Kidney (tissue), 14 donors: ENCODE results near the gene ZSCAN12. TPM values are rescaled to one million over a fixed set of nuclear protein-coding genes. Genes with fewer than 3 reads are reported as not detected.
A peak's percentile ranks its signal among the peaks of the same experiment; 100 is the strongest.
"Not testable (repeated sequence)": the region's sequence is repeated elsewhere in the genome, so short reads cannot be mapped to it uniquely, and the experiment has no call there.

Source experiments
- DNase-seq, 5 donors: peaks; one replicate each; pipeline ENCODE4 v3.0.0-alpha.2; 2013 to 2020
- FAIRE-seq: peaks from 2 replicates; lab custom pipeline; 2012; peaks lifted over from hg19 to GRCh38; lab: Jason Lieb, UNC
- H3K27ac ChIP-seq, 2 donors: one replicate each; pipeline ENCODE4 v1.7.0; 2013; ENCODE audit warnings: low read depth in 2 of 2, low read length in 2 of 2, inconsistent platforms in 1 of 2
- H3K27me3 ChIP-seq: one replicate; pipeline ENCODE4 v1.7.1; 2013; ENCODE audit warnings: low read length, inconsistent platforms; ENCODE audit not compliant: control insufficient read depth, insufficient read depth
- H3K36me3 ChIP-seq, 3 donors: one replicate each; pipeline versions ENCODE4 v1.7.0 to v1.7.1; 2013; ENCODE audit warnings: low read length in 3 of 3, control low read depth in 1 of 3, inconsistent platforms in 1 of 3; ENCODE audit not compliant: insufficient read depth in 3 of 3, control insufficient read depth in 2 of 3
- H3K4me1 ChIP-seq, 3 donors: one replicate each; pipeline versions ENCODE4 v1.7.0 to v1.7.1; 2013; ENCODE audit warnings: low read length in 3 of 3, inconsistent platforms in 1 of 3, low read depth in 1 of 3; ENCODE audit not compliant: control insufficient read depth in 2 of 3, insufficient read depth in 2 of 3
- H3K4me3 ChIP-seq, 3 donors: one replicate each; pipeline versions ENCODE4 v1.7.0 to v1.8.1; 2013; ENCODE audit warnings: low read length in 3 of 3, control low read depth in 1 of 3, inconsistent platforms in 1 of 3
- H3K9ac ChIP-seq, 3 donors: one replicate each; pipeline versions ENCODE4 v1.7.0 to v1.7.1; 2013; ENCODE audit warnings: low read length in 3 of 3, control low read depth in 1 of 3, inconsistent platforms in 1 of 3
- H3K9me3 ChIP-seq, 3 donors: one replicate each; pipeline versions ENCODE4 v1.7.0 to v1.7.1; 2013; ENCODE audit warnings: low read length in 3 of 3, control low read depth in 1 of 3, inconsistent platforms in 1 of 3; ENCODE audit not compliant: control insufficient read depth in 2 of 3, insufficient read depth in 1 of 3
- CTCF ChIP-seq: IDR thresholded peaks from 3 replicates; pipeline ENCODE4 v1.5.1; 2012; ENCODE audit warnings: mild to moderate bottlenecking, moderate library complexity, borderline replicate concordance; ENCODE audit not compliant: insufficient read depth; ENCODE audit errors: extremely low read depth
- intact Hi-C: fragments of 100-400 bp; cut with DNase I; formaldehyde crosslinking; loops from one replicate; pipeline ENCODE4 v1.11.1; 2022
- polyA plus RNA-seq: library from polyadenylated mRNA; stranded (reverse); fragments of 350-450 nt; fragmentation: Illumina TruSeq; extraction: RNeasy Lipid Tissue Mini Kit (QIAGEN cat#74804); gene quantifications from one replicate; pipeline ENCODE4 v1.2.3, GENCODE V29; 2014; ENCODE audit warnings: low read depth, low replicate concordance; ENCODE audit not compliant: insufficient read depth
- total RNA-seq: library from RNA; stranded (reverse); fragmentation: NEBNext Ultra II Directional; extraction: Animal tissue kit (Norgen Biotek cat#: 25700); gene quantifications from one replicate; pipeline ENCODE4 v1.2.1, GENCODE V29; 2021
- donor health status: control.
- donor health status: control.
- donor health status: control.
- donor health status: control.
- donor health status: control.
- donor health status: DM: yes; HTN: yes; CAD: no.
- donor health status: Normal renal cell carcinoma (clear cell type).

The ZSCAN12 gene
- total and polyA plus RNA-seq, 2 donors from 2014 or later = 1.3 to 7.9 TPM

DNA sequence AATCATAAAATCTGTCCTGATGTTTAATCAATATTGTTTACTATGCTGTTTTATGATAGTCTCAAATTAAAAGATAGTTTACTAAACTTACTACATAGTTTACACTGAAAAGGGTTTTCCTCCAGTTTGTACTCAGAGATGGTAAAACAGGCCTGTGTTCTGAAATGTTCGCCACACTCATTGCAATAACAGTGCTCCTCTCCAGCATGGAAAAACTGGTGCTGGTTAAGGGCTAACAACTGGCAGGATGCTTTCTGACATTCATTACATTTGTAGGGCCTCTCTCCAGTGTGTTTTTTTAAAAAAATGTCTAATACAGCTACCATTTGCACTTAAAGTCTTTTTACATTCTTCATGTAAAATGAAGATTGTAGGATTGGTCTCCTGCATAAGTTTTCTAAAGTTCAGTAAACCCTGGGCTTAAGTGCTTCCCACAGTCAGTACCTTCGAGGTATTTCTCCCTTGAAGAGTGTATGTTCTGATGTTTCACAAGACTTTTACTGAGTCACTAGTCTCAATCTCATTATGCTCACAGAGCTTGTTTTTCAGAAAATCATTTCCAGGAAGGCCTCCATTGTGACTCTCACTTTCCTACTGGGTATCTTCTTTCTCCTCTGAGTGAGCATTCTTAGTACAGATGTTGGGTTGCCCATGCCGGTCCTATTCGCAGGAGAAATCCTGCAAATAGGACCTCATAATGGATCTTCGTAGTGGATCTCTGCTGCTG, 8.7 kb upstream of the ZSCAN12 start:
- no peak for DNase-seq
- H3K27ac ChIP-seq = no peak overlapping the region

GRCh38 chr6:28407401-28407800, 7.9 kb upstream of the ZSCAN12 start:
- no peaks in the 10 kb centered on the region for H3K27me3 ChIP-seq
- no peak overlapping the region for H3K27ac ChIP-seq
- H3K4me3 ChIP-seq = no peak overlapping the region
- no peak for TF ChIP-seq CTCF
- H3K36me3 ChIP-seq = no peaks in the 10 kb centered on the region
- H3K9ac ChIP-seq = no peak overlapping the region
- intact Hi-C loops = no loop called here
- peaks cover 0 to 2% (median 0%) of the 10 kb centered on the region in 3 donors for H3K9me3 ChIP-seq
- FAIRE-seq = no peak
- DNase-seq = no peak
- H3K4me1 ChIP-seq = no peaks in the 10 kb centered on the region

More for the DNA sequence above, 8.7 kb upstream of the ZSCAN12 start:
- intact Hi-C loops = no loop called here
- Histone ChIP-seq H3K4me3 (no peak overlapping the region), H3K9ac (no peak overlapping the region), H3K9me3 (peaks cover 0 to 2% (median 0%) of the 10 kb centered on the region in 3 donors), H3K27me3 (no peaks in the 10 kb centered on the region), H3K4me1 (no peaks in the 10 kb centered on the region), H3K36me3 (no peaks in the 10 kb centered on the region)
- no peak for FAIRE-seq
- no peak for TF ChIP-seq CTCF

- DNase-seq, H3K36me3 ChIP-seq, H3K27ac ChIP-seq, H3K9me3 ChIP-seq, intact Hi-C loops, H3K9ac ChIP-seq, H3K27me3 ChIP-seq, H3K4me1 ChIP-seq, FAIRE-seq, H3K4me3 ChIP-seq: not testable (repeated sequence)
Measured at GRCh38 chr6:28403923-28404322, 4.4 kb upstream of the ZSCAN12 start.

- H3K9me3 ChIP-seq = no peaks in the 10 kb centered on the region
- no peak for TF ChIP-seq CTCF
- FAIRE-seq = no peak
- H3K27me3 ChIP-seq = no peaks in the 10 kb centered on the region
- no peak overlapping the region for H3K9ac ChIP-seq
- intact Hi-C loops = no loop called here
- peak in 1 of 5 donors; percentile 7 for DNase-seq
- no peaks in the 10 kb centered on the region for H3K36me3 ChIP-seq
- no peak overlapping the region for H3K4me3 ChIP-seq
- H3K4me1 ChIP-seq = peaks cover 0 to 3% (median 0%) of the 10 kb centered on the region in 3 donors
- no peak overlapping the region for H3K27ac ChIP-seq
Measured at GRCh38 chr6:28402197-28402596, 2.6 kb upstream of the ZSCAN12 start.
